ENCODE results near the gene TMEM69. TPM values are rescaled to one million over a fixed set of nuclear protein-coding genes. Genes with fewer than 3 reads are reported as not detected.

TMEM69 gene
- total RNA-seq, 1 donor from 2014 or later = 65.2 TPM

GRCh38 chr1:45677751-45678245 lies 10.2 kb upstream of the TMEM69 start:
- no peaks in the 10 kb centered on the region for H3K27me3 ChIP-seq
- H4K20me1 ChIP-seq (ENCODE audit: low read depth) = peaks cover 100% of the 10 kb centered on the region
- Mint-ChIP-seq H3K4me3 (no peak overlapping the region), H3K36me3 (peaks cover 20% of the 10 kb centered on the region), H3K4me1 (peaks cover 10% of the 10 kb centered on the region), H3K9me3 (peaks cover 6% of the 10 kb centered on the region), H3K27me3 (ENCODE audit: insufficient read depth, low read depth) (peaks cover 2% of the 10 kb centered on the region), H3K27ac (no peak overlapping the region)
- H3K27ac ChIP-seq = no peak overlapping the region
- no peak overlapping the region for H2AFZ ChIP-seq (replicated peaks)
- no peaks in the 10 kb centered on the region for H3K36me3 ChIP-seq
- peaks cover 10% of the 10 kb centered on the region for H3F3A ChIP-seq (ENCODE audit: low read depth)
- no peak overlapping the region for H3K4me3 ChIP-seq
- no peak overlapping the region for H3K9ac ChIP-seq
- no peaks in the 10 kb centered on the region for H3K9me3 ChIP-seq (ENCODE audit: low read depth)
- H3K4me1 ChIP-seq = peaks cover 25% of the 10 kb centered on the region
- H3K4me2 ChIP-seq = no peak overlapping the region
- no peak for TF ChIP-seq EZH2 (IDR thresholded peaks at IDR 0.05)
- no peak for TF ChIP-seq EZH2phosphoT487 (IDR thresholded peaks at IDR 0.05)
- no peak for TF ChIP-seq CTCF (IDR thresholded peaks at IDR 0.05)
- peaks cover 100% of the 10 kb centered on the region for H3K79me2 ChIP-seq (ENCODE audit: low read depth)
- DNase-seq (ENCODE audit: low spot score) = no peak

- H3K27ac Mint-ChIP-seq = no peak overlapping the region
- H3K9ac ChIP-seq = no peak overlapping the region
- DNase-seq (ENCODE audit: low spot score) = no peak
- H3K4me1 ChIP-seq = peaks cover 27% of the 10 kb centered on the region
- no peak overlapping the region for H3K4me2 ChIP-seq
- H4K20me1 ChIP-seq (ENCODE audit: low read depth) = peaks cover 99% of the 10 kb centered on the region
- H2AFZ ChIP-seq (replicated peaks) = no peak overlapping the region
- H3K36me3 Mint-ChIP-seq = peaks cover 13% of the 10 kb centered on the region
- no peak overlapping the region for H3K4me3 ChIP-seq
- H3K79me2 ChIP-seq (ENCODE audit: low read depth) = peaks cover 100% of the 10 kb centered on the region
- no peaks in the 10 kb centered on the region for H3K27me3 ChIP-seq
- H3K9me3 ChIP-seq (ENCODE audit: low read depth) = no peaks in the 10 kb centered on the region
- TF ChIP-seq EZH2phosphoT487 (IDR thresholded peaks at IDR 0.05) (no peak), EZH2 (IDR thresholded peaks at IDR 0.05) (no peak), CTCF (IDR thresholded peaks at IDR 0.05) (no peak)
- H3K4me3 Mint-ChIP-seq = no peak overlapping the region
- no peak overlapping the region for H3K27ac ChIP-seq
- peaks cover 10% of the 10 kb centered on the region for H3F3A ChIP-seq (ENCODE audit: low read depth)
- H3K36me3 ChIP-seq = no peaks in the 10 kb centered on the region
- H3K4me1 Mint-ChIP-seq = peaks cover 12% of the 10 kb centered on the region
- H3K27me3 Mint-ChIP-seq (ENCODE audit: insufficient read depth, low read depth) = no peaks in the 10 kb centered on the region
- H3K9me3 Mint-ChIP-seq = peaks cover 2% of the 10 kb centered on the region
Measured at GRCh38 chr1:45678489-45678888, 9.5 kb upstream of the TMEM69 start.

- Histone ChIP-seq H3K4me2 (no peak overlapping the region), H3K9me3 (ENCODE audit: low read depth) (no peaks in the 10 kb centered on the region), H3F3A (ENCODE audit: low read depth) (peaks cover 10% of the 10 kb centered on the region), H3K27ac (no peak overlapping the region), H4K20me1 (ENCODE audit: low read depth) (peaks cover 93% of the 10 kb centered on the region), H3K27me3 (no peaks in the 10 kb centered on the region), H3K4me3 (no peak overlapping the region), H3K36me3 (no peaks in the 10 kb centered on the region), H3K79me2 (ENCODE audit: low read depth) (peaks cover 100% of the 10 kb centered on the region), H3K4me1 (peaks cover 27% of the 10 kb centered on the region), H3K9ac (no peak overlapping the region), H2AFZ (replicated peaks) (no peak overlapping the region)
- Mint-ChIP-seq H3K27ac (no peak overlapping the region), H3K4me3 (no peak overlapping the region), H3K36me3 (peaks cover 13% of the 10 kb centered on the region), H3K4me1 (peaks cover 12% of the 10 kb centered on the region), H3K27me3 (ENCODE audit: insufficient read depth, low read depth) (no peaks in the 10 kb centered on the region), H3K9me3 (peaks cover 2% of the 10 kb centered on the region)
- no peak for DNase-seq (ENCODE audit: low spot score)
- TF ChIP-seq EZH2 (IDR thresholded peaks at IDR 0.05) = no peak
- TF ChIP-seq CTCF (IDR thresholded peaks at IDR 0.05) = no peak
- no peak for TF ChIP-seq EZH2phosphoT487 (IDR thresholded peaks at IDR 0.05)
Measured at GRCh38 chr1:45679123-45679522, 8.9 kb upstream of the TMEM69 start.
